ENCODE results near the gene SNX2. TPM values are rescaled to one million over a fixed set of nuclear protein-coding genes. Genes with fewer than 3 reads are reported as not detected.

Gene SNX2
- total RNA-seq, 2 donors from 2014 or later, result 50.6 to 63.7 TPM

GRCh38 chr5:122736086-122736845, 38.6 kb upstream of the SNX2 start:
- TF ChIP-seq CTCF (IDR thresholded peaks at IDR 0.05) (no peak), POLR2A (IDR thresholded peaks at IDR 0.05) (no peak)
- Histone ChIP-seq H3K4me1 (replicated peaks) (no peaks in the 10 kb centered on the region), H3K27ac (no peak overlapping the region), H3K4me3 (no peak overlapping the region), H3K9me3 (no peaks in the 10 kb centered on the region), H3K36me3 (no peaks in the 10 kb centered on the region), H3K27me3 (replicated peaks; ENCODE audit: insufficient read depth) (no peaks in the 10 kb centered on the region)
- intact Hi-C loops (cut with DNase I), result no loop called here
- WGBS, result 62% methylated on average over 9 of the region's 9 CpGs
- no peak for DNase-seq (ENCODE audit: low spot score)

GRCh38 chr5:122738088-122738487, 36.8 kb upstream of the SNX2 start:
- Histone ChIP-seq H3K4me3 (no peak overlapping the region), H3K36me3 (no peaks in the 10 kb centered on the region), H3K4me1 (replicated peaks) (no peaks in the 10 kb centered on the region), H3K27me3 (replicated peaks; ENCODE audit: insufficient read depth) (no peaks in the 10 kb centered on the region), H3K9me3 (no peaks in the 10 kb centered on the region), H3K27ac (no peak overlapping the region)
- no peak for DNase-seq (ENCODE audit: low spot score)
- intact Hi-C loops (cut with DNase I), result no loop called here
- TF ChIP-seq POLR2AphosphoS5 (IDR thresholded peaks at IDR 0.05) (no peak), CTCF (IDR thresholded peaks at IDR 0.05) (no peak), POLR2A (IDR thresholded peaks at IDR 0.05) (no peak)

- intact Hi-C loops (cut with DNase I), result no loop called here
- DNase-seq (ENCODE audit: low spot score), result no peak
- 56% methylated on average over 2 of the region's 2 CpGs for WGBS
- Histone ChIP-seq H3K9me3 (no peaks in the 10 kb centered on the region), H3K27me3 (replicated peaks; ENCODE audit: insufficient read depth) (no peaks in the 10 kb centered on the region), H3K27ac (no peak overlapping the region), H3K36me3 (no peaks in the 10 kb centered on the region), H3K4me3 (no peak overlapping the region), H3K4me1 (replicated peaks) (no peaks in the 10 kb centered on the region)
- no peak for TF ChIP-seq POLR2AphosphoS5 (IDR thresholded peaks at IDR 0.05)
- no peak for TF ChIP-seq CTCF (IDR thresholded peaks at IDR 0.05)
- TF ChIP-seq POLR2A (IDR thresholded peaks at IDR 0.05), result no peak
These were observed 33.2 kb upstream of the SNX2 start for GRCh38 chr5:122741681-122742080.

- intact Hi-C loops (cut with DNase I), result no loop called here
- WGBS, result 87% methylated on average over 3 of the region's 3 CpGs
These were observed 31.6 kb upstream of the SNX2 start for GRCh38 chr5:122743261-122743660.

More at GRCh38 chr5:122743261-122743660, 31.6 kb upstream of the SNX2 start:
- no peaks in the 10 kb centered on the region for H3K9me3 ChIP-seq
- H3K36me3 ChIP-seq, result no peaks in the 10 kb centered on the region
- H3K4me3 ChIP-seq, result no peak overlapping the region
- H3K27me3 ChIP-seq (replicated peaks; ENCODE audit: insufficient read depth), result no peaks in the 10 kb centered on the region
- TF ChIP-seq POLR2AphosphoS5 (IDR thresholded peaks at IDR 0.05), result no peak
- no peak for TF ChIP-seq POLR2A (IDR thresholded peaks at IDR 0.05)
- TF ChIP-seq CTCF (IDR thresholded peaks at IDR 0.05), result no peak
- no peaks in the 10 kb centered on the region for H3K4me1 ChIP-seq (replicated peaks)
- no peak for DNase-seq (ENCODE audit: low spot score)
- no peak overlapping the region for H3K27ac ChIP-seq
